ENCODE data around the gene EIF4E.

GRCh38 chr4:98935633-98936032 lies 6.7 kb upstream of the EIF4E start:
- TF ChIP-seq CTCF (IDR thresholded peaks at IDR 0.05; ENCODE audit: poor library complexity) (no peak), EZH2phosphoT487 (IDR thresholded peaks at IDR 0.05; ENCODE audit: low read depth, severe bottlenecking, unreplicated experiment) (no peak)

All from hepatocyte (in vitro differentiated cells).